ACHN (cell line): ENCODE results near the gene TRIML1.

Experiments used
- DNase-seq: peaks from one replicate; pipeline ENCODE4 v3.0.0-alpha.2; 2015
- in situ Hi-C: cut with HindIII; loops from 2 replicates; pipeline ENCODE4 v1.10.0; 2017; ENCODE audit warnings: low sequenced_read_pairs, low pct_ligation_motif_present, low pct_unique_long_range_greater_than_20kb

The TRIML1 gene

GRCh38 chr4:188196134-188196735 lies 57.0 kb downstream of the TRIML1 start:
- no peak for DNase-seq
- in situ Hi-C loops: no loop called here
